HG03135 (cell line): Measurements from ENCODE around the gene ESRRA.

Experiments
- ATAC-seq: cut with Tn5 transposase; IDR thresholded peaks from one replicate; pipeline ENCODE4 v1.9.1; 2021; ENCODE audit warnings: mild to moderate bottlenecking, moderate library complexity; ENCODE audit not compliant: unreplicated experiment

Gene ESRRA

DNA sequence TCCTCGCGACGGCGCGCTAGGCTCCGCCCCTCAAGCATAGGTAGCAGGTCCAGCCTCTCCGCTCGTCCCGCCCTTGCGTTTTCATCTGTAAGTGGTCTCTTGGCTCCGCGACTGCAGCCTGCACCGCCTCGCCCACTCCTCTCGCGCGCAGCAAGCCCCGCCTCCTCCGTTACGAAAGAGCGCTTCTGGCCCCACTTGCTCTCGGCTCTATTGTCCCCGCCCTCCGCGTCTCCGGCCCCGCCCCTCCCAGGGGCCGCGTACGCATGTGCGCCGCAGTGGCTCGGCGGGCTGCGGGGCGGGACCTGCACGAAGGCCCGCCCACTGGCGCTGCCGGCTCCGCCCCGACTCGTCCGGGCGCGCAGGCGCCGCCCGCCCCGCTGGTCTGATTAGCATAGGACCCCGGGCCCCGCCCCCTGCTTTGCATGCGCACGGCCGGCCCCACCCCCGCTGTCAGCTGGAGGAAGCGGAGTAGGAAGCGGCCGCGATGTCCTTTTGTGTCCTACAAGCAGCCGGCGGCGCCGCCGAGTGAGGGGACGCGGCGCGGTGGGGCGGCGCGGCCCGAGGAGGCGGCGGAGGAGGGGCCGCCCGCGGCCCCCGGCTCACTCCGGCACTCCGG, at the start of gene ESRRA:
Gene ESRRA, plus strand, starts transcription at position 450 of the 616 bp plus-strand sequence. CDS start 1,656 bp downstream, outside the sequence.
- ATAC-seq: peak; percentile 63

DNA sequence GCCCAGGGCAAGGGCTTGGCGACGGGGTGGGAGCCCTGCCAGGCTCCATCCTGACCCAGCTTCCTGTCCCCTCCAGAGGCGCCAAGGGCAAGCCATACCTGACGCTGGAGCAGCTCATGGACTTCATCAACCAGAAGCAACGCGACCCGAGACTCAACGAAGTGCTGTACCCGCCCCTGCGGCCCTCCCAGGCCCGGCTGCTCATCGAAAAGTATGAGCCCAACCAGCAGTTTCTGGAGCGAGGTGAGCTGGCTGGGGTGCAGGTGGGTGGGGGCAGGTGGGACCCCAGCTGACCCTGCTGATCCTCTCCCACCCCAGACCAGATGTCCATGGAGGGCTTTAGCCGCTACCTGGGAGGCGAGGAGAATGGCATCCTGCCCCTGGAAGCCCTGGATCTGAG, 49.0 kb upstream of the ESRRA start:
- ATAC-seq: no peak

DNA sequence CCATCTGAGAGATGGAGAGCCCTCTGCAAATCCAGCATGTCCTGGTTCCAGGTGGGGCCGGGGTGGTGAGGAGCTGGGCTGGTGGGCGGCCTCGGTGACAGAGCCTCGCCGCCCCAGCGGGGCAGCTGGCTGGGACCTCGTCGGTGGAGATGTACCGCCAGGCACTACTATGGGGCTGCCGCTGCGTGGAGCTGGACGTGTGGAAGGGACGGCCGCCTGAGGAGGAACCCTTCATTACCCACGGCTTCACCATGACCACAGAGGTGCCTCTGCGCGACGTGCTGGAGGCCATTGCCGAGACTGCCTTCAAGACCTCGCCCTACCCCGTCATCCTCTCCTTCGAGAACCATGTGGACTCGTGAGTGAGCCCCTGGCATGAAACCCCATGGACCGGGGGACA, 47.0 kb upstream of the ESRRA start:
- no peak for ATAC-seq

DNA sequence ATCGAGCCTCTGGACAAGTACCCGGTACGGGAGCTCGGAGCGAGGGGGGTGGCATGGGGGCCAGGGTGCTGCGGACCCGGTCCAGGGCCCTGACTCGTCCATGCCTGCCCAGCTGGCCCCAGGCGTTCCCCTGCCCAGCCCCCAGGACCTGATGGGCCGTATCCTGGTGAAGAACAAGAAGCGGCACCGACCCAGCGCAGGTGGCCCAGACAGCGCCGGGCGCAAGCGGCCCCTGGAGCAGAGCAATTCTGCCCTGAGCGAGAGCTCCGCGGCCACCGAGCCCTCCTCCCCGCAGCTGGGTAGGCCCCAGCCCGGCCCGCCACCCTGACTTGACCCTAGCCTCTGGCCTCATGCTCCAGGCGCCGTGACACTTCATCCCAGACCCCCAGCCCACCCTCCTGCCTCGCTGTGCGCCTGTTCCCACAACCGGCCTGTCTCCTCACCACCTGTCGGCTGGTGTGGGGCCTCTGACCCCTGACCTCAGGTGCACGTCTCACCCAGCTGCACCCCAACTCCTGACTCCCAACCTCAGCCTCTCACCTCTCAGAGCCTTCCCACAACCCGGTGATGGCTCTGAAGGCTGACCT, 46.3 kb upstream of the ESRRA start:
- ATAC-seq: no peak

DNA sequence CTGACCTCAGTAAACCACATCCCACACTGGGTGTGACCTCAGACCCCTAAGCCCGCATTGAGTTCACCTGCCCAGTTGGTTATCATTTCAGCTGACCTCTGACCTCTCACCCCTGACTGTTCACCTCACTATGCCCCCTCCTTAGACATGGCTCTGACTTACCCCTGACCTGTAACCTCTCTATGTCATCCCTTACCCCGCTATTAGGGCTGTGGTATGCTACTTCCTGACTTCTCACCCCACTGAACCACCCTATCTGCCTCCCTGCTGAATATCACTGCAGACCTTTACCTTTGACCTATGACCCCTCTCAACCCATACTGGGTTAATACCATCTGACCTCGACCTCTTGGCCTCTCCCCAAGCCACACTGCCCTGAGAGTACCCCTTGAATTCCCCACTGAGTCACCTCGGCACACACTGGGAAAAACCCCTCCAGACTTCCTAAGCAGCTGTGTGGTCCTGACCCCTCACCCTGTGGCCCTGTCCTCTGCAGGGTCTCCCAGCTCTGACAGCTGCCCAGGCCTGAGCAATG, 45.7 kb upstream of the ESRRA start:
- ATAC-seq: no peak

DNA sequence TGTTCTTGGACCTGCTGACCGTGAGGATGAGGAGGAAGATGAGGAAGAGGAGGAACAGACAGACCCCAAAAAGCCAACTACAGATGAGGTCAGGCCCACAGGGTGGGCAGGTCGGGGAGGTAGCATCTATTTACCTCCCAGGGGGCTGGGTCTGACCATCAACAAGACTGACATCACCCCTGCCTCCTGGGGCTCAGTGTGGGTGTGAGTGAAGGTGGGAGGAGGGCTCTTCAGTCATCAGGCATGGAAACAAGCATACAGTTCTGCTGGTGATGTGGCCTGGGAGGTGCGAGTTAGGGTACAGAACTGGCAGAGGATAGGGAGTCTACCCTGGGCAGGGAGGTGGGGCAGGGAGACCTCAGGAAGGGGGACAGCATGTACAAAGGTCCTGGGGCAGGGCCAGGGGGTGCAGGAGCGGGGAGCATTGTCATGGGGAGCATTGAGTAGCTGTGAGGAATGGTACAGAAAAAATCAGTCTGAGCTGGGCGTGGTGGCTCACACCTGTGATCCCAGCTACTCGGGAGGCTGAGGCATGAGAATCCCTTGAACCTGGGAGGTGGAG, 45.1 kb upstream of the ESRRA start:
- ATAC-seq: no peak

DNA sequence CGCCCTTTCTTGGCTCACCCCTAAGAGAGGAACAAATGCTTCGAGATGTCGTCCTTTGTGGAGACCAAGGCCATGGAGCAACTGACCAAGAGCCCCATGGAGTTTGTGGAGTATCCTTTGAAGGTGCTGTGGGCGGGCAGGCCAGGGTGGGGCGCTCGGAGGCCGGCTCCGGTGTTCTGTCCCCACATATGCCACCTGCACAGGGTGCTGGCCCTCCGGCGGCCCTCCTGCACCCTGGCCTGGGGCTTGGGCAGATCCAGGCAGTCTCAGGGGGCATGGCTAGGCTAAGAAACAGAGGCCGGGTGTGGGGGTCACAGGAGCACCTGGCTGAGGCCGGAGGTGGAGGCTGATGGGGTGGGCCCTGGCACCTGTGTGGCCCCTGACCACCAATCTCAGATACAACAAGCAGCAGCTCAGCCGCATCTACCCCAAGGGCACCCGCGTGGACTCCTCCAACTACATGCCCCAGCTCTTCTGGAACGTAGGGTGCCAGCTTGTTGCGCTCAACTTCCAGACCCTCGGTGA, 43.7 kb upstream of the ESRRA start:
- ATAC-seq: no peak

DNA sequence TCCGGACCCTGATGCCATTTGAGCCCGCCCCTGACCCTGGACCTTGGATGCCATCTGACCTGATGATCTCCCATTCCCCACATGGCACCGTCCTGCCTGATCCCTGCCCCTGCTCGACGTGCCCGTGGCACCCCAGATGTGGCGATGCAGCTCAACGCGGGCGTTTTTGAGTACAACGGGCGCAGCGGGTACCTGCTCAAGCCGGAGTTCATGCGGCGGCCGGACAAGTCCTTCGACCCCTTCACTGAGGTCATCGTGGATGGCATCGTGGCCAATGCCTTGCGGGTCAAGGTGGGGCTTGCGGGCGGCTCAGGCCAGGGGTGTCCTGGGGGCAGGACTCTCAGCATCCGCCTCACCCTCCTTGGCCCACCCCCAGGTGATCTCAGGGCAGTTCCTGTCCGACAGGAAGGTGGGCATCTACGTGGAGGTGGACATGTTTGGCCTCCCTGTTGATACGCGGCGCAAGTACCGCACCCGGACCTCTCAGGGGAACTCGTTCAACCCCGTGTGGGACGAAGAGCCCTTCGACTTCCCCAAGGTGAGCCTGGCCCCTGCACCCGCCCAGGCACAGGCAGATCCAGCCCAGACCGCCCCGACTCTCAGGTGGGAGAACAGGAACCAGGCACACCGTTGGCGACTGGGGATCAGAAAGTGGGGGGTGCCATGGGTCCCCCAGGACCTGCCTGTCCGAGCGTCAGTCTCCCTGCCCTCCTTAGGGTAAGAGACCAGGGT, 42.9 kb upstream of the ESRRA start:
- no peak for ATAC-seq

DNA sequence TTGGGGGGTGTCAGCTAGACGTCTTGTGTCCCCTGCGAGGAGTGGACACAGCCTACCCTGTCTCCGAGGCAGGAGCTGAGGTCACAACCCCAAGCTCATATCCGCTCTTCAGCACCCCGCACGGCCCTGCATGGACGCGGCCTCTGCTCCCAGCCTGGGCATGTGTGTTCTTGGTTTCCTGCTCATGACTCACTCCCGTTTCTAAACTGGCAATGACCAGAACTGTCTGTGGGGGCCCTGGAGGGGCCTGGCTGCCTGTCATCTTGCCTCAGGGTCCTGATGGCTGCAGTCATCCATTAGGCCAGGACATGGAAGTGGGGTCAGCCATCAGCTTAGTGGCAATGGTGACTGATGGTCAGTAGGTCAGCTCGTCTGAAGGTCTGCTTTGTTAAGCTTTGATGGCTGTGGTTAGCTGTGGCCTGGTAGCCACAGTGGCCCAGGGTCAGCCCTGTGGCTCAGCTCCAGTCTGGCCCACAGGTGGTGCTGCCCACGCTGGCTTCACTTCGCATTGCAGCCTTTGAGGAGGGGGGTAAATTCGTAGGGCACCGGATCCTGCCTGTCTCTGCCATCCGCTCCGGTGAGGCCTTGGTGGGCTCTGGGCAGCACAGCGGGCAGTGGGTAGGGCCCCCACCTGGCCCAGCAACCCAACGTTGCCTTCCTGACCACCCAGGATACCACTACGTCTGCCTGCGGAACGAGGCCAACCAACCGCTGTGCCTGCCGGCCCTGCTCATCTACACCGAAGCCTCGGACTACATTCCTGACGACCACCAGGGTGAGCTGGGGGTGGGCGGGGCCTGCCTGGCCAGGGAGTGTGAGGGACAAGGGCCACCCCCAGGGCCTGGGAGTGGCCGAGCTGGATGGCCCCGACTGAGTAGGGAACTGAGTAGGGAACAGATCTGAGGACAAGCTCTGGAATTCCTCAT, 42.0 kb upstream of the ESRRA start:
- ATAC-seq: no peak

DNA sequence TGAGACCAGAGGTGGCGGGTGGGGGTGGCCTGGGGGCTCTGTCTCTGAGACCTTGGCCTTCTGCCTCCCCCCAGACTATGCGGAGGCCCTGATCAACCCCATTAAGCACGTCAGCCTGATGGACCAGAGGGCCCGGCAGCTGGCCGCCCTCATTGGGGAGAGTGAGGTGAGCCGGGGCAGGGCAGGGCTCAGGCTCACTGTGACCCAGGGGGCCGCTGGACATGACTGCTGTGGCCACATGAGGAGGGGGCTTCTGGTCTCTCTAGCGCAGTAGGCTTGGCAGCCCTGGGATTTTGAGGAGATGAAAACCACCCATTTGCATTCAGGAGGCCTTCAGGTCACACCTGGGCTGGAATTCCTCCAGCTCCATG, 41.4 kb upstream of the ESRRA start:
- ATAC-seq: no peak

DNA sequence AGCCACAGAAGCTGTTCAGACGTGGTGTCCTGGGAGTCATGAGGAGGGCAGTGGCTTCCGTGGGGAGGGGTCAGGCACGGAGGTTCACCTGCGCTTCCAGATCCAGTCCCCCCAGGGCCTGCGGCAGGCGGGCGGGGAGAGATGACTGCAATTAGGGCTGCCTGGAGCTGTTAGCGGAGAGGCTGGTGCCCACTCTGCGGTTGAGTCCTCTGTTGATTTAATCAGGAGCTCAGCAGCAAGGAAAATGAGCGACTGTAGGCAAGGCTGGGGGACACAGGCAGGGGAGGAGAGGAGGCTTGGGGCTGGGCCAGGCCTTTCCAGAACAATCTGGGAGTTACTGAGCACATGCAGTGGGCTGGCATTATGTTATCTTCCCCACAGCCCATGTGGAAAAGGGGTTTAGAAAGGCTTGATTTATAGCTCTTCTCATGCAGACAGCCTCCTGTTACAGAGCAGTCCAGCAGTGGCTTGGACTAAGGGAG, 40.9 kb upstream of the ESRRA start:
- no peak for ATAC-seq

DNA sequence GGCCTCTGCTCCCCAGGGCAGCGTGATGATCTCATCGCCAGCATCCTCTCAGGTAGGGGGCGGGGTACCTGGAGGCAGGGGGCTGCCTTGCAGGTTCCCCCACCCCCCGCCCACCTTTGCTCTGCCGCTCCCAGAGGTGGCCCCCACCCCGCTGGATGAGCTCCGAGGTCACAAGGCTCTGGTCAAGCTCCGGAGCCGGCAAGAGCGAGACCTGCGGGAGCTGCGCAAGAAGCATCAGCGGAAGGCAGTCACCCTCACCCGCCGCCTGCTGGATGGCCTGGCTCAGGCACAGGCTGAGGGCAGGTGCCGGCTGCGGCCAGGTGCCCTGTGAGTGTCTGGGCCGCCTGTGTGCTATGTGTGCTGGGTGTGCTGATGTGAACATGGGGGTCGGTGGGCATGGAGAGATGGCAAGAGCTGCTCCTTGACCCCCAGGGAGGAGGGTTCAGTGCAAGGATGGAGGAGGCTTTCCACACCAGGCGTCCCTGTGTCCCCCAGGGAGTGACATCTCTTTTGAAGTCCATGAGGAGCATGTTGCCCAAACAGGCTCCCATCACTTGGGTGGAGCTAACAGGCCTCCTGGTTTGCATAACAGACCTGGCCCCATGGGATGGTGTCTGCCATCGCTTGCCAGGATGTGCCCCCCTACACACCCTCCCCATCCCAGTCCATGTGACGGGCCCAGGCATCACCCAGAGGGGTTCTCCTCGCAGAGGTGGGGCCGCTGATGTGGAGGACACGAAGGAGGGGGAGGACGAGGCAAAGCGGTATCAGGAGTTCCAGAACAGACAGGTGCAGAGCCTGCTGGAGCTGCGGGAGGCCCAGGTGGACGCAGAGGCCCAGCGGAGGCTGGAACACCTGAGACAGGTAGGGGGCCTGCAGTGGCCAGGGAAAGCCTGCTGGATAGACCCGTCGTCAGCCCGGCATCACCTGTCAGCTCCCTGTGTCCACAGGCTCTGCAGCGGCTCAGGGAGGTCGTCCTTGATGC, 39.9 kb upstream of the ESRRA start:
- no peak for ATAC-seq

DNA sequence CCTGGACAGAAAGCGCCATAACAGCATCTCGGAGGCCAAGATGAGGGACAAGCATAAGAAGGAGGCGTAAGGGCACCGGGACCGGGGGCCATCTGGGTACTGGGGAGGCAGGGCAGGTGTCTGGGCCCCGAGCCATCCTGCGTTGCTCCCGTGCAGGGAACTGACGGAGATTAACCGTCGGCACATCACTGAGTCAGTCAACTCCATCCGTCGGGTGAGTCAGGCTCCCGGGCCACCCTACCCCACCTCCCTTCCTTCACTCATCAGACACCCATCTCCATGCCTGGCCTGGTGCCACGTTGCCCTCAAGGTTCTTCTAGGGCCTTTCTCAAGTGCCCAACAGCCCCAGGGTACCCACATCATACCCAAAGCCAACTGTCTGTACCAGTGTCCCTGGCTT, 39.0 kb upstream of the ESRRA start:
- no peak for ATAC-seq

DNA sequence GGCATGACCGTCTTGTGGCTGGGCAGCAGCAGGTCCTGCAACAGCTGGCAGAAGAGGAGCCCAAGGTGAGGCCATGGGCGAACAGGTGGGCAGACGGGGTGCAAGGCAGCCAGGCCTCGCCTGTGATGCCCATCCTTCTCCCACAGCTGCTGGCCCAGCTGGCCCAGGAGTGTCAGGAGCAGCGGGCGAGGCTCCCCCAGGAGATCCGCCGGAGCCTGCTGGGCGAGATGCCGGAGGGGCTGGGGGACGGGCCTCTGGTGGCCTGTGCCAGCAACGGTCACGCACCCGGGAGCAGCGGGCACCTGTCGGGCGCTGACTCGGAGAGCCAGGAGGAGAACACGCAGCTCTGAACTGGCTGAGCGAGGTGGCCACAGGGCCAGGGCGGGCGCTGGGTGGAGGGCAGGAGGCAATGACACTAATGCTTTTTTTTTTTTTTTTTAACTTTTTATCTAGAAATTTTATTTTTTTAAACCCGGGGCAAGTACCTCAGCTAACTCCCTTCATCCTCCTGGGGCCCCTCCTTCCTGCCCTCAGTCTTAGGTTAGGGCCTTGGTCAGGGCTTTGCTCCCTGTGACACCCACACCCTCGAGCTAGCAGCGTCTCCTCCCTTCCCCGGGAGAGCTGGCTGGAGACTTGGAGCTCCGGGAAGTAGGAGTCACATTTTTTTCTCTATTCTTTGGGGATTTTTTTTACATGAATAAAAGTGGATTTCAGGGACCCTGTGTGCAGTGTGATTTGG, 37.9 kb upstream of the ESRRA start:
- no peak for ATAC-seq

DNA sequence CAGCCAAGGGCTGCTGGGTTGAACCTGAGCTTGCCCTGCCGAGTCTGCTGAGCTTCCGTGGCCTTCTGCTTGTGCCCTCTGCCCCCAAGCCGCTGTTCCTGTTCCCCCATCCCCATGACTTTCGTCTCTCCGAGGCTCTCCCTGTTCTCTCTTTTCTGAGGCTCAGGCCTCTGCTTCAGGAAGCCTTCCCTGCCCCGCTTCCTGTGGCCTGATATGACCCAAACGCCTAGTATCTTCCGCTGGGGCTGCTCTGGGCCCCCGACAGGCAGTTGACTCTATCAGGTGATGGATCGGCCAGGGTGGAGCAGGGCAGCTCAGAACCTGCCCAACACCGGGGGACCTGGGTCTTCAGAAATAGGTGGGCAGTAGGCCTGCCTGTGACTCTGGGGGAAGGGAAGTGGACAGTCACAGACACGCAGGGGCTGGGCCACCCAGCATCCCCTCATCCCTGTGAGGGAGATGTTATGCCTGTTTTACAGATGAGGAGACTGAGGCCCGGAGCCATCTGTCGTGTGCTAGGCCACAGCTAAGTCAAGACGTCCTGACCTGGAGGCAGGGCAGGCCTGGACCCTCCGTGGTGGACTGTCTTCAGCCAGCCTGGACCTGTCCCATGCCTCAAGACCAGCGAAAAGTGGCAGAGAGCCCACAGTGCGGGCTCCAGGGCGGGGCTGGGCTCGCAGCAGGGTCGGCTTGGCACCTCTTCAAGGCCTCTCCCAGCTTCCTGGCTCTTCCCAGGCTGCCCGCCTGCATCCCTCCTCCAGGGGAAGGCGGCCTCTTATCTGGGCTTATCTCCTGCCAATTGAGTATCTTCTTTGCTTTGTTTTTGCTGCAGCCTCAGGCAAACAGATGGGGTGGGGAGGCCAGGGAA, 37.1 kb upstream of the ESRRA start:
- ATAC-seq: no peak

DNA sequence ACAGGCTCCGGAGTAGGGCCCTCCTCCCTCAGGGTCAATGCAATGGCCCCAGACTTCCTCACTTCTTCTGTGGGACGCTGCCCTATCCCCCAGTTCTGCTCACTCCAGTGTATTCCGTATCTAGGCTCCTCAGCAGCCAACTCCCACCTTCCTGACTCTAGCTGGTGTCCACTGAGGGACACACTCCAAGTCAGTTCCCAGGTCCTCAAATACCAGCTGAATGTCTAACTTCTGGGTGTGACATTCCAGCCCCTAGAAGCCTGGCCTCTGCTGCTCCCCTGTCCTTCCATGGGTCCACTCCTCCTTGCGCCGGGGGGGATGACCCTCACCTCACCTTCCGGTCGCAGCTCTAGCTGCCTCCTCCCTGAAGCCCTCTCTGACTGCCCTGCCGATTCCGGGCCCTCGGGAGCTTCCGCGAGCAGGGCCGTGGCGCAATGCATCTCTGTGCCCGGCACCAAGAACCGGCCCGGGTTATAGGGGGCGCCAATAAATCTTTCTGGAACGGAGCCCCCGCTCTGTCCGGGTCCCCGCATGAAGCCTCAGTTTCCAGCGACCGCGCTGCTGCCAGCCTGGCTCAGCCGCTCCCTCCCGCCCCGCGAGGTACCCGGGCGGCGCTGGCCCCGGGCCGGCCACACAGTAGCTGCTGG, 36.3 kb upstream of the ESRRA start:
- ATAC-seq: peak; percentile 14
